Trophoblast cell (in vitro differentiated cells and primary cell): ENCODE measurements around the gene NADSYN1.

Experiments used
- DNase-seq, 2 donors: peaks; one replicate each; pipeline ENCODE4 v3.0.0-alpha.2; 2016
- H2AFZ ChIP-seq: 2 replicates; pipeline ENCODE4 v1.6.1; 2013; ENCODE audit warnings: low read length, moderate library complexity, mild to moderate bottlenecking; ENCODE audit not compliant: insufficient read depth, poor library complexity
- H2AK5ac ChIP-seq: 2 replicates; pipeline ENCODE4 v1.6.1; 2013; ENCODE audit warnings: mild to moderate bottlenecking, low read length
- H2BK120ac ChIP-seq: 2 replicates; pipeline ENCODE4 v1.6.1; 2013; ENCODE audit warnings: low read length, mild to moderate bottlenecking, moderate library complexity; ENCODE audit not compliant: insufficient read depth, poor library complexity
- H2BK12ac ChIP-seq: 2 replicates; pipeline ENCODE4 v1.6.1; 2013; ENCODE audit warnings: mild to moderate bottlenecking, low read length, moderate library complexity
- H2BK5ac ChIP-seq: 2 replicates; pipeline ENCODE4 v1.6.1; 2013; ENCODE audit warnings: low read length, low read depth, moderate library complexity, mild to moderate bottlenecking; ENCODE audit not compliant: poor library complexity
- H3K14ac ChIP-seq: 2 replicates; pipeline ENCODE4 v1.6.1; 2013; ENCODE audit warnings: mild to moderate bottlenecking, low read length
- H3K18ac ChIP-seq: 2 replicates; pipeline ENCODE4 v1.6.1; 2013; ENCODE audit warnings: mild to moderate bottlenecking, low read length
- H3K23ac ChIP-seq: 2 replicates; pipeline ENCODE4 v1.6.1; 2013; ENCODE audit warnings: low read length
- H3K27ac ChIP-seq: 2 replicates; pipeline ENCODE4 v1.5.1; 2013; ENCODE audit warnings: low read depth, mild to moderate bottlenecking, inconsistent platforms, low read length, moderate library complexity
- H3K27me3 ChIP-seq: 2 replicates; pipeline ENCODE4 v1.6.1; 2013; ENCODE audit warnings: inconsistent platforms, mild to moderate bottlenecking, low read length, moderate library complexity; ENCODE audit not compliant: insufficient read depth
- H3K36me3 ChIP-seq, 2 experiments: 1 replicate in 1 of 2; 2 replicates in 1 of 2; pipeline ENCODE4 v1.6.1; 2013; ENCODE audit warnings: low read length in 2 of 2, mild to moderate bottlenecking in 2 of 2, moderate library complexity in 1 of 2; ENCODE audit not compliant: insufficient read depth in 2 of 2, control insufficient read depth in 1 of 2
- H3K4ac ChIP-seq: 2 replicates; pipeline ENCODE4 v1.6.1; 2013; ENCODE audit warnings: low read depth, mild to moderate bottlenecking, low read length, moderate library complexity
- H3K4me1 ChIP-seq, 2 experiments: 1 replicate in 1 of 2; 2 replicates in 1 of 2; pipeline ENCODE4 v1.6.1; 2013; ENCODE audit warnings: low read length in 2 of 2, mild to moderate bottlenecking in 2 of 2, moderate library complexity in 1 of 2; ENCODE audit not compliant: insufficient read depth in 2 of 2, control insufficient read depth in 1 of 2
- H3K4me2 ChIP-seq: 2 replicates; pipeline ENCODE4 v1.6.1; 2013; ENCODE audit warnings: inconsistent platforms, mild to moderate bottlenecking, low read length, moderate library complexity
- H3K4me3 ChIP-seq: 2 replicates; pipeline ENCODE4 v1.5.1; 2013; ENCODE audit warnings: mild to moderate bottlenecking, low read depth, low read length, inconsistent platforms
- H3K79me1 ChIP-seq: one replicate; pipeline ENCODE4 v1.6.1; 2013; ENCODE audit warnings: low read length
- H3K79me2 ChIP-seq: 2 replicates; pipeline ENCODE4 v1.6.1; 2013; ENCODE audit warnings: low read length, mild to moderate bottlenecking; ENCODE audit not compliant: control insufficient read depth, insufficient read depth, poor library complexity
- H3K9ac ChIP-seq: 2 replicates; pipeline ENCODE4 v1.6.1; 2013; ENCODE audit warnings: mild to moderate bottlenecking, low read length
- H3K9me3 ChIP-seq: 2 replicates; pipeline ENCODE4 v1.6.1; 2013; ENCODE audit warnings: low read depth, mild to moderate bottlenecking, control low read depth, inconsistent platforms, low read length; ENCODE audit not compliant: insufficient read depth
- H4K12ac ChIP-seq: 2 replicates; pipeline ENCODE4 v1.6.1; 2013; ENCODE audit warnings: low read depth, mild to moderate bottlenecking, low read length, moderate library complexity
- H4K8ac ChIP-seq: 2 replicates; pipeline ENCODE4 v1.6.1; 2013; ENCODE audit warnings: low read depth, mild to moderate bottlenecking, low read length, moderate library complexity
- H4K91ac ChIP-seq: one replicate; pipeline ENCODE4 v1.6.1; 2013; ENCODE audit warnings: low read depth, mild to moderate bottlenecking, low read length, moderate library complexity
- WGBS: extraction: QIAGEN DNeasy Blood & Tissue Kit; methylation state at CpG from one replicate; pipeline ENCODE4 v1.1.7; 2013; ENCODE audit warnings: missing lambda C conversion rate; ENCODE audit not compliant: insufficient read length, insufficient coverage; ENCODE audit errors: extremely low coverage; 5-methylcytosine and 5-hydroxymethylcytosine counted together

Gene NADSYN1

DNA sequence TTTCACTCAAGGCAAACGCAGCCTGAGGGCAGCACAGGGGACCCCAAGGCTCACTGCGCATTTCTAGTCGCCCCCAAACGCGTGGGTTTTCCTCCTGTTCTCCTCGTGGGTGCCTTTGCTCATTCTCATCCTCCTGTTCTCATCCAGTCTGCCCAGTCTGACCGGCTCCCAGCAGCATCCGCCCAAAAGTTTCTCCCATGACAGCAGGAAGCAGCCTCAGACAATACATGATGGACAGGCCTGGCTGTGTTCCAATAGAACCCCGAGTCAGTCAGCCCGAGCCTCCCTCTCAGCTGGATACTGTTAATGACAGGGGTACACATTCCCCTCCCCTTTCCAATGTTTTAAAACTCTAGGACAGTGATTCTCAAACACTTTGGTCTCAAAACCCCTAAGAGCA, 51.5 kb downstream of the NADSYN1 start:
- Histone ChIP-seq H3K27ac (no peak overlapping the region), H4K8ac (no peak overlapping the region)

GRCh38 chr11:71505001-71505400, 52.0 kb downstream of the NADSYN1 start:
- no peak overlapping the region for H3K4me3 ChIP-seq
- H3K79me2 ChIP-seq = no peaks in the 10 kb centered on the region
- no CpG with 5 or more reads among the region's 2 CpGs for WGBS

More for the DNA sequence above, 51.5 kb downstream of the NADSYN1 start:
- no peak overlapping the region for H2BK120ac ChIP-seq
- H3K4me1 ChIP-seq = no peaks in the 10 kb centered on the region
- no peaks in the 10 kb centered on the region for H3K79me2 ChIP-seq
- no peaks in the 10 kb centered on the region for H3K9me3 ChIP-seq
- H3K36me3 ChIP-seq = peaks cover 15 to 21% of the 10 kb centered on the region in 2 experiments
- WGBS = no CpG with 5 or more reads among the region's 10 CpGs
- H2AFZ ChIP-seq = no peak overlapping the region
- no peak overlapping the region for H2BK12ac ChIP-seq
- no peak overlapping the region for H3K9ac ChIP-seq
- no peak overlapping the region for H3K4me3 ChIP-seq
- H3K18ac ChIP-seq = no peak overlapping the region
- H2AK5ac ChIP-seq = no peak overlapping the region
- H3K23ac ChIP-seq = no peak overlapping the region
- H2BK5ac ChIP-seq = no peak overlapping the region
- H3K79me1 ChIP-seq = no peaks in the 10 kb centered on the region
- H4K12ac ChIP-seq = no peak overlapping the region
- no peak for DNase-seq
- H3K4ac ChIP-seq = no peak overlapping the region
- no peak overlapping the region for H4K91ac ChIP-seq
- H3K27me3 ChIP-seq = no peaks in the 10 kb centered on the region
- H3K14ac ChIP-seq = no peak overlapping the region
- no peak overlapping the region for H3K4me2 ChIP-seq

GRCh38 chr11:71505781-71506180, 52.8 kb downstream of the NADSYN1 start:
- Histone ChIP-seq H2BK120ac (no peak overlapping the region), H4K8ac (no peak overlapping the region), H3K4me2 (no peak overlapping the region), H3K4me3 (no peak overlapping the region), H3K14ac (no peak overlapping the region), H2BK5ac (no peak overlapping the region), H3K4ac (no peak overlapping the region), H3K79me2 (no peaks in the 10 kb centered on the region), H3K36me3 (peaks cover 10 to 13% of the 10 kb centered on the region in 2 experiments), H3K23ac (no peak overlapping the region), H4K12ac (no peak overlapping the region), H3K79me1 (no peaks in the 10 kb centered on the region), H3K27me3 (no peaks in the 10 kb centered on the region), H2AFZ (no peak overlapping the region), H2BK12ac (no peak overlapping the region), H4K91ac (no peak overlapping the region), H3K9me3 (peaks cover 2% of the 10 kb centered on the region), H3K27ac (no peak overlapping the region), H3K9ac (no peak overlapping the region), H3K4me1 (no peaks in the 10 kb centered on the region), H3K18ac (no peak overlapping the region), H2AK5ac (no peak overlapping the region)
- no CpG with 5 or more reads among the region's 9 CpGs for WGBS
- DNase-seq = no peak

More at GRCh38 chr11:71505001-71505400, 52.0 kb downstream of the NADSYN1 start:
- Histone ChIP-seq H3K14ac (no peak overlapping the region), H4K12ac (no peak overlapping the region), H4K8ac (no peak overlapping the region), H3K4me1 (no peaks in the 10 kb centered on the region), H3K36me3 (peaks cover 13 to 17% of the 10 kb centered on the region in 2 experiments), H4K91ac (no peak overlapping the region), H3K9me3 (no peaks in the 10 kb centered on the region), H3K79me1 (no peaks in the 10 kb centered on the region), H3K18ac (no peak overlapping the region), H3K23ac (no peak overlapping the region), H2AK5ac (no peak overlapping the region), H3K4me2 (no peak overlapping the region), H3K27me3 (no peaks in the 10 kb centered on the region), H3K27ac (no peak overlapping the region), H2BK12ac (no peak overlapping the region), H3K4ac (no peak overlapping the region), H3K9ac (no peak overlapping the region), H2BK120ac (no peak overlapping the region), H2AFZ (no peak overlapping the region), H2BK5ac (no peak overlapping the region)
- DNase-seq = no peak

DNA sequence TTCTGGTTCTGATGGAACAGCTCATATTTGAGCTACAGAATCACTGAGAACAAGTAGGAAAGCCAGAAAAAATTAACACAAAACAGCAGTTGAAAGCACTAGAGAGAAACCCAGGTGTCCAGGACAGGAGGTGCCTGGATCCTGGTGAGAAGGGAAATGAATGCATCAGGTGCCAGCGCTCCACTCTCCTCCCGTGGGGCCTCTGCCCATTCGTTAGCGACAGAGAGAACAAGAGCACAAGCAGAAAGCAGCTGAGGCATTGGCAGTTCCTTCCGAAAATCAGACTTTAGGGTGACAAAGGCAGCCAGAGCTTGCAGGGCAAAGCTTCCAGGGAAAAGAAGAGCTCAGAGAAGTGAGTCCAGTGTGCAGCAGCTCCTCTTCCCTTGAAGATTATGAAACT, 54.1 kb downstream of the NADSYN1 start:
- no peak for DNase-seq
- H3K27ac ChIP-seq = no peak overlapping the region
- H3K36me3 ChIP-seq = peaks cover 0 to under 1% of the 10 kb centered on the region in 2 experiments
- H3K18ac ChIP-seq = no peak overlapping the region
- H2BK120ac ChIP-seq = no peak overlapping the region
- H3K14ac ChIP-seq = no peak overlapping the region
- H4K8ac ChIP-seq = no peak overlapping the region
- H3K79me2 ChIP-seq = no peaks in the 10 kb centered on the region
- H3K27me3 ChIP-seq = no peaks in the 10 kb centered on the region
- no peak overlapping the region for H2BK12ac ChIP-seq
- H4K91ac ChIP-seq = no peak overlapping the region
- H3K79me1 ChIP-seq = no peaks in the 10 kb centered on the region
- H3K4me2 ChIP-seq = no peak overlapping the region
- H3K9ac ChIP-seq = no peak overlapping the region
- H3K4ac ChIP-seq = no peak overlapping the region
- H2AFZ ChIP-seq = no peak overlapping the region
- no peaks in the 10 kb centered on the region for H3K4me1 ChIP-seq
- no peak overlapping the region for H4K12ac ChIP-seq
- WGBS = no CpG with 5 or more reads among the region's 5 CpGs
- H3K9me3 ChIP-seq = peaks cover 3% of the 10 kb centered on the region
- H3K23ac ChIP-seq = no peak overlapping the region
- no peak overlapping the region for H3K4me3 ChIP-seq
- H2AK5ac ChIP-seq = no peak overlapping the region
- H2BK5ac ChIP-seq = no peak overlapping the region
